SJSA1 (cell line): ENCODE measurements around the gene ELP4. TPM values are rescaled to one million over a fixed set of nuclear protein-coding genes. Genes with fewer than 3 reads are reported as not detected.

Experiments used
- DNase-seq, 2 experiments: peaks; one replicate each; pipeline ENCODE4 v3.0.0-alpha.2; 2015 to 2020; ENCODE audit warnings: low spot score in 2 of 2, low read depth in 1 of 2
- H3K27ac ChIP-seq: fragments of 250-450 bp; sonication (Bioruptor Pico); 2 replicates; pipeline ENCODE4 v1.5.1; 2020; ENCODE audit warnings: mild to moderate bottlenecking, moderate library complexity
- H3K27me3 ChIP-seq: fragments of 250-450 bp; sonication (Bioruptor Pico); replicated peaks from 2 replicates; pipeline ENCODE4 v1.5.1; 2020; ENCODE audit warnings: mild to moderate bottlenecking, moderate library complexity
- H3K36me3 ChIP-seq: fragments of 250-450 bp; sonication (Bioruptor Pico); 2 replicates; pipeline ENCODE4 v1.5.1; 2020; ENCODE audit warnings: mild to moderate bottlenecking
- H3K4me1 ChIP-seq: fragments of 250-450 bp; sonication (Bioruptor Pico); replicated peaks from 2 replicates; pipeline ENCODE4 v1.6.1; 2021; ENCODE audit warnings: mild to moderate bottlenecking
- H3K4me3 ChIP-seq: fragments of 250-450 bp; sonication (Bioruptor Pico); 2 replicates; pipeline ENCODE4 v1.5.1; 2020; ENCODE audit warnings: mild to moderate bottlenecking
- H3K9me3 ChIP-seq: fragments of 250-450 bp; sonication (Bioruptor Pico); replicated peaks from 2 replicates; pipeline ENCODE4 v1.5.1; 2020; ENCODE audit warnings: mild to moderate bottlenecking
- total RNA-seq: library from RNA; depleted of rRNA; stranded (reverse); fragments of >200 nt; shearing (Covaris generic); gene quantifications from 2 replicates; pipeline ENCODE4 v1.2.3, GENCODE V29; 2014

The ELP4 gene
- total RNA-seq, 1 experiment from 2014 or later: 33.8 TPM

- Histone ChIP-seq H3K9me3 (no peaks in the 10 kb centered on the region), H3K27ac (no peak overlapping the region), H3K27me3 (no peaks in the 10 kb centered on the region), H3K4me1 (no peaks in the 10 kb centered on the region), H3K36me3 (no peaks in the 10 kb centered on the region), H3K4me3 (no peak overlapping the region)
- DNase-seq: no peak
Observed at GRCh38 chr11:31800398-31801265, 291.1 kb downstream of the ELP4 start.

DNA sequence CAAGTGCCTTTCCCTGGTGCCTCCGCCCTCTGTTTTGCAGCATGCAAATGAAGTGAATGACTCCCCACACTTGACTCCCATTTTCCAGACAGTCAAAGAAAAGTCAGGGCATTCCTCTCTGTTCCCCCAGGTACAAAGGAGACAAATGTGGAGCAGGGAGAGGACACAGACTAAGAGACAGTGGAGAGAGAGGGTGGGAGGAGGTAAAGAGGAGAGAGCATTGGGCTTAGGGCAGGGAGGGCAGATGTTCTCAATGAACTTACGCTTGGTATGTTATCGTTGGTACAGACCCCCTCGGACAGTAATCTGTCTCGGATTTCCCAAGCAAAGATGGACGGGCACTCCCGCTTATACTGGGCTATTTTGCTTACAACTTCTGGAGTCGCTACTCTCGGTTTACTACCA lies 291.7 kb downstream of the ELP4 start:
- H3K4me3 ChIP-seq: no peak overlapping the region
- H3K9me3 ChIP-seq: no peaks in the 10 kb centered on the region
- H3K27ac ChIP-seq: no peak overlapping the region
- H3K4me1 ChIP-seq: no peaks in the 10 kb centered on the region
- DNase-seq: no peak
- no peaks in the 10 kb centered on the region for H3K27me3 ChIP-seq
- H3K36me3 ChIP-seq: no peaks in the 10 kb centered on the region

DNA sequence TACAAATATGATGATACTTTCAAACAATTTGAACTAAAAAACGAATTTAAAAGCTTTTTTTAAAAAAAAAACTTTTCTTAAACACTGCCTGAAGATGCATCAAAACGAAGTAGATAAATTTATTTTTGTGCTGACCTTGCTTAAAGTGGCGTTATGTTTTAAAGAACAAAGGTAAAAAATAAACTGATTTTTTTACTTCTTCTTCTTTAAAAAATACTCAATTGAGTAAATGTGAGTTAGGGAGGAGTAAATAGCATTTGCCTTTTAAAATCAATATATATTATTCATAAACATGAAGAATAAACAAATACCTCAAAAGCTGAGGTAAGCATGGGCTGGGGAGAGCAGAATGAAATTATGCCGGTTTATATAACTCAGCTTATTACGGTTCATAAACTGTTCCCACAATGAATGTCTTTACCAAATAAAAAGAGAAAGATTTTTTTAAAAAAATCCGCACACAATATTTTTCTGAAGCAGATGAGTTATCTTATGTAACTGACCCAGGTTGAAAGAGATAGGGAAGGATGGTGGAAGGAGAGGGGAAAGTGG lies 292.5 kb downstream of the ELP4 start:
- no peak for DNase-seq
- Histone ChIP-seq H3K4me3 (no peak overlapping the region), H3K4me1 (no peaks in the 10 kb centered on the region), H3K36me3 (no peaks in the 10 kb centered on the region), H3K27ac (no peak overlapping the region), H3K9me3 (no peaks in the 10 kb centered on the region), H3K27me3 (no peaks in the 10 kb centered on the region)

DNA sequence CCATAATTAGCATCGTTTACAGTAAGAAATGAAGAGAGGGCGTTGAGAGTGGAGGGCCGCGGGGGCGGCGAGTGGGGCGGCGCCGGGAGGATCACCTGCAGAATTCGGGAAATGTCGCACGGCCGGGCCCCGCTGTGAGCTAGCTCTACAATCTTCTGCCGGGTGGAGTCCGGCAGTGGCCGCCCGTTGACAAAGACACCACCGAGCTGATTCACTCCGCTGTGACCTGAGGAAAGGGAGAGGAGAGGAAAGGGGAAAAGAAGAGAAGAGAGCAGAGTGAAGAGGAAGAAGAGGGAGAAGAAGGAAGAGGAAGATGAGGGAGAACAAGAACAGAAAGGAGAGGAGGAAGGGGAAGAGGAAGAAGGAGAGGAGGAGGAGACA lies 293.0 kb downstream of the ELP4 start:
- H3K9me3 ChIP-seq: no peaks in the 10 kb centered on the region
- H3K4me3 ChIP-seq: no peak overlapping the region
- no peaks in the 10 kb centered on the region for H3K36me3 ChIP-seq
- no peak overlapping the region for H3K27ac ChIP-seq
- DNase-seq: no peak
- H3K4me1 ChIP-seq: no peaks in the 10 kb centered on the region
- no peaks in the 10 kb centered on the region for H3K27me3 ChIP-seq

GRCh38 chr11:31802990-31803812 lies 293.6 kb downstream of the ELP4 start:
- DNase-seq: no peak
- Histone ChIP-seq H3K9me3 (no peaks in the 10 kb centered on the region), H3K27me3 (no peaks in the 10 kb centered on the region; the same call in 1 of the 2 replicates), H3K27ac (no peak overlapping the region), H3K4me3 (no peak overlapping the region), H3K36me3 (no peaks in the 10 kb centered on the region), H3K4me1 (no peaks in the 10 kb centered on the region)

DNA sequence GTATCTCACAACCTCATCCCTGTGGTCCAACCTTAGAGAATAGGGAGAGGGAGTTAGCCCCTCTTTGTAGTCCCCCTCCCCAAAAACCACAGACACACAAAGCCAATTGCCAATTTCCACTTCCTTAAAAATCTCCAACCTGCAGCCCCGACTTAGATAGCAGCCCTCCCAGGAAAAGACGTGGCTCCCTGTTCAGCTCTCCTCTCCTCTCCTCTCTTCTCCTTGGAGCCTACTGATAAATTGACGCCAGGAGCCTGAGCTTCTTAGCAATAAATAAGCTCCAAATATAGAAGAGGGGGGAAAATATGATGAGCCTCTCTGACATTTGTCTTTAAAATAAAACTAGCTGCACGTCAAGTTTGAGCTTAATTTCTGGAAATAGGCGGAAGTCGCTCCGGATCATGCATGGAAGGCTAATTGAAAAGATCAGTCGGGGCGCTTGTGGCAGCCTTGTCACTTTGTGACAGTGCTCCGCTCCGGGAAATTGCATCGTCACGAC lies 294.3 kb downstream of the ELP4 start:
- Histone ChIP-seq H3K27ac (no peak overlapping the region), H3K27me3 (no peaks in the 10 kb centered on the region; the same call in 1 of the 2 replicates), H3K9me3 (no peaks in the 10 kb centered on the region), H3K4me3 (no peak overlapping the region), H3K4me1 (no peaks in the 10 kb centered on the region), H3K36me3 (no peaks in the 10 kb centered on the region)
- DNase-seq: no peak

GRCh38 chr11:31804312-31805036 lies 294.9 kb downstream of the ELP4 start:
- no peak overlapping the region for H3K27ac ChIP-seq
- H3K4me3 ChIP-seq: no peak overlapping the region
- no peaks in the 10 kb centered on the region for H3K4me1 ChIP-seq
- H3K9me3 ChIP-seq: no peaks in the 10 kb centered on the region
- H3K27me3 ChIP-seq: no peaks in the 10 kb centered on the region; the same call in 1 of the 2 replicates
- no peaks in the 10 kb centered on the region for H3K36me3 ChIP-seq
- DNase-seq: no peak

GRCh38 chr11:31805037-31805628 lies 295.6 kb downstream of the ELP4 start:
- Histone ChIP-seq H3K27ac (no peak overlapping the region), H3K9me3 (no peaks in the 10 kb centered on the region), H3K4me1 (peaks cover 4% of the 10 kb centered on the region), H3K36me3 (no peaks in the 10 kb centered on the region), H3K27me3 (no peaks in the 10 kb centered on the region; the same call in 1 of the 2 replicates), H3K4me3 (no peak overlapping the region)
- no peak for DNase-seq

DNA sequence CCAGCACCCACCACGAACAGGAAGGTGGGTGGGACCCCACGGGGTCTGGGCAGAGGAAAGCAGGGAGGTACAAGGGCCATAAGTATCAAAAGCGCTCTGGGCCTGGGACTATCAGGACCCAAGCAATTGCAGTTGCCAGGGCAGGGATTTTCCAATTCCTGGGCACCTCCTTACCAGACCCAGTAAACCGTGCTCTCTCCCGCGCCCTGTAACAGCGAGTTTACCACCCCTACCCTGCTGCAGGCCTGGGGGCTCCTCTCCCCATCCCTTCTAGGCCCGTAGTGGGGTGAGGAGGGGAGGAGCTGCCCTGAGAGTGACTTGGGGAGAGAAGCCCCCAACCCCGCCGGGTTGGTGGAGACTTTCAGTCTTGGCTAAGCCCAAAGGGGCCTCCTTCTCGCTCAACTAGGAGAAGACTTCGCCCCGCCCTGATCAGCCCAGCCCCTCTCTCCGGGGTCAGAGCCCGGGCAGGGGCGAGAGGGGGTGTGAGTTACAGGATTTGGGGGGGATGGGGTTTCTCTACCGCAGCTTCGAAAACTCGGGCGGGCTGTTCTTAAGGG lies 296.1 kb downstream of the ELP4 start:
- Histone ChIP-seq H3K9me3 (no peaks in the 10 kb centered on the region), H3K27me3 (no peaks in the 10 kb centered on the region; the same call in none of the 2 replicates), H3K36me3 (no peaks in the 10 kb centered on the region), H3K4me3 (no peak overlapping the region), H3K4me1 (peaks cover 8% of the 10 kb centered on the region), H3K27ac (no peak overlapping the region)
- no peak for DNase-seq

DNA sequence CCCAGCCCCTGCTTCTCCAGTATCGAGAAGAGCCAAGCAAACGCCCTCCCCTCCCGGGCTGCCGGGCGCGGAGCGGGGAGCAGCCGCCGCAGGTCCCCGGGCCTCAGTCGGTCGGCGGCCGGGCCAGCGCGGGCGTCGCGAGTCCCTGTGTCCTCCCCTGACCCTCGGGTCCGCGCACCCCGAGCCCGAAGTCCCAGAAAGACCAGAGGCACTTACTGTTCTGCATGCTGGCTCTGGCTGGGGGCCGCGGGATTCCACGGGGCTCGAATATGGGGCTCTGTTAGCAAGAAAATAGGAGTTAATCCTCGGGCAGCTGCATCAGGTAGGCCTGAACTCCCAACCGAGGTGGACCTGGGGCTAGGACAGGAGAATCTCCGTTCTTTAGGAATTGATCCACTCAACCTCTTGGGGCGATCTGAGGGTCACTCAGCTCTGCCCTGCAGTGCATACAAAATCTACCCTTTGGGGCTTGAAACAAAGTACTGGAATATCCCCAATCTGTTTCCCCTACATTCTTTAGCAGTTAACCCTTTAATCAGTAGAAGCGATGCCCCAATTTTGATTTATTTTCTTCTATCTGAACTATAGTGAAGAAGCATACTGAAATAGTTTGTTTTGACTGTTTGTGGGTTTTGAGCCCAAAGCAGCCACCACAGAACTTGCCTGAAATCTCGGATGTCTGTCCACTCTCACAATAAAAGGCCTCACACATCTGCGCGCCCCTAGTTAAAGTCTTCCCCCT lies 296.8 kb downstream of the ELP4 start:
- no peak overlapping the region for H3K4me3 ChIP-seq
- H3K27me3 ChIP-seq: peaks cover 2% of the 10 kb centered on the region
- no peak overlapping the region for H3K27ac ChIP-seq
- peaks cover 14% of the 10 kb centered on the region for H3K4me1 ChIP-seq
- no peaks in the 10 kb centered on the region for H3K9me3 ChIP-seq
- H3K36me3 ChIP-seq: no peaks in the 10 kb centered on the region
- DNase-seq: no peak

GRCh38 chr11:31806928-31807798 lies 297.6 kb downstream of the ELP4 start:
- H3K27me3 ChIP-seq: peaks cover 3% of the 10 kb centered on the region
- H3K27ac ChIP-seq: no peak overlapping the region
- DNase-seq: no peak

More at GRCh38 chr11:31806928-31807798, 297.6 kb downstream of the ELP4 start:
- Histone ChIP-seq H3K36me3 (no peaks in the 10 kb centered on the region), H3K9me3 (no peaks in the 10 kb centered on the region), H3K4me1 (peaks cover 16% of the 10 kb centered on the region), H3K4me3 (no peak overlapping the region)
